Measurements from ENCODE around the gene PLAGL1.
"Not testable (repeated sequence)": the region's sequence is repeated elsewhere in the genome, so short reads cannot be mapped to it uniquely, and the experiment has no call there.

The PLAGL1 gene

GRCh38 chr6:144008120-144008811 lies at the start of gene PLAGL1:
Gene PLAGL1, minus strand, starts transcription at chr6:144008259. Its CDS starts 60,123 bp downstream, at chr6:143948136.
- no peak for DNase-seq (ENCODE audit: low read depth)

DNA sequence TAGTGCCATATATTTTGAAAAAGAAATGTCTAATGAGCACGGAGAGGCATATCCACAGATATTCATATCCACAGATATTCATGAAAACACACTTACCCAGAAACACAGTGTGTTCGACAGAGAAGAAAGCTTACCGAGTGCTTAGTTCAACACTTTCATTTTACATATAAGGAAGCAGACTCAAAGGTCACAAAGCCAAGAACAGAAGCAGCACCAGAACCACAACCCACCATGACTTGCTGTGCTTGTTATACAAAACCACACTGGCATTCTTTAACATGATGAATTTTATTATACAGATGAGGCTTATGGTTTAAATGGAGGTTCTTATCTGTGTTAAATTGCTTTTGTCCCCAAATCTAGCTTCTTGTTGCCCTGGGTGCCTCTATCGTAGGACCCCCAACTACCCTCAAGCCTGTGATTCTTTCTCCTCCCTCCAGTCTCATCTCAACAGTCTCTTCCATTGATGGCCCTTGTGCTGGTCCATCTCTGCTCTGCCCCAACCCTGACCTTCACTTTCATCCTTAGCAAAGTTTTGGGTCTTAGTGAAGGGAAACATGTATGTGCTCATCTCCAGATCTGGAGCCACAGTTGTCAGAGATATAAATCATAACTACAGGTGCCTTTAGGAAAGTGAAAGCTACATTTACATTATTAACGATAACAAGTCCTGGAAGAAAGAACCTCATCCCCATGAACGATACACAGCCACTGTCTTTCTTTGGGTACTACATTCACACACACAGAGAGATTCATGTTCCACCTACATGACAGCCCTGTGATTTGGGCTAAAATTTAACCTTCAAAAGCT lies 47.3 kb upstream of the PLAGL1 start:
- no peak for DNase-seq (ENCODE audit: low read depth)

DNA sequence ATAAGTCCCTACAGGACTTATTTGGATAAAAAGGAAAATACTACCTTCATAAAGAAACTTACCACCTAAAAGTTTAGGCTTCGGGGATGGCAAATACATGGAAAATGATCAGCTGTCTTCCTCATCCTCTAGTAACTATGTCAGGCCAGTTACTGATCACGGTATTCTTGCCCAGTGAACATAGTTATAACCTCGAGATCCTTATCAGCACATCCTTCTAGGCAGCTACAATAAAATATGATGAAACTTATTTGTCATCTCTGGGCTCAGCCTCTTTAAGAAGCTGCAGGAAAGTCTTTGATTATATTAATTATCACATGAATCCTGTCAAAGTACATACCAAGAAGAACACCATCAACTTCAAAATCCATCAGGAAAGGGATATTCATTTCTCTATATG lies 45.5 kb upstream of the PLAGL1 start:
- no peak for DNase-seq (ENCODE audit: low read depth)

- no peak for DNase-seq (ENCODE audit: low read depth)
Measured at GRCh38 chr6:144052488-144052887, 44.4 kb upstream of the PLAGL1 start.

- DNase-seq (ENCODE audit: low read depth), result no peak
Measured at GRCh38 chr6:144049386-144049785, 41.3 kb upstream of the PLAGL1 start.

GRCh38 chr6:144047688-144048087 lies 39.6 kb upstream of the PLAGL1 start:
- DNase-seq (ENCODE audit: low read depth), result no peak

DNA sequence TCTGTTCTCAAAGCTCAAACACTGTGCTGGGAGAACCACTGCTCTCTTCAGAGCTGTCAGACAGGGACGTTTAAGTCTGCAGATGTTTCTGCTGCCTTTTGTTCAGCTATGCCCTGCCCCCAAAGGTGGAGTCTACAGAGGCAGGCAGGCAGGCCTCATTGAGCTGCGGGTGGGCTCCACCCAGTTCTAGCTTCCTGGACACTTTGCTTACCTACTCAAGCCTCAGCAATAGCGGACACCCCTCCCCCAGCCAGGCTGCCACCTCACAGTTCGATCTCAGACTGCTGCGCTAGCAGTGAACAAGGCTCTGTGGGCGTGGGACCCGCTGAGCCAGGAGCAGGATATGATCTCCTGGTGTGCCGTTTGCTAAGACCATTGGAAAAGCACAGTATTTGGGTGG lies 38.6 kb upstream of the PLAGL1 start:
- not testable (repeated sequence) for DNase-seq (ENCODE audit: low read depth)

- DNase-seq (ENCODE audit: low read depth), result not testable (repeated sequence)
Measured at GRCh38 chr6:144044989-144045388, 36.9 kb upstream of the PLAGL1 start.

DNA sequence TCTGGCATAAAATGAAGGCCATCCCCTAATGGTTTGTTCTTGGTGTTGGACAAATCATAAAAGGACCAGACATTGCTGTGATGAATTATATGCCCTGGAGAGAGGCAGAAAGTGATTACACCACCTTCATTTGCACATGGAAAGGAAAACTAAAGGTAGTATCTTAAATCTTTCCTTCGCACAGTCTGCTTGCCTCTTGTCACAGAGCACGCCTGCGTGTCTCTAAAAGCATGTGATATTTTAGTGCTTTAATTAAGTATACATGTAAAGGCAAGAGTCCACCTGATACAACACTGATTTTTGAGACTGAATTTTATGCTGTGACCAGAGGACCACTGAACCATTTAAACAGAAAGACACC lies 28.8 kb upstream of the PLAGL1 start:
- DNase-seq (ENCODE audit: low read depth), result no peak

DNA sequence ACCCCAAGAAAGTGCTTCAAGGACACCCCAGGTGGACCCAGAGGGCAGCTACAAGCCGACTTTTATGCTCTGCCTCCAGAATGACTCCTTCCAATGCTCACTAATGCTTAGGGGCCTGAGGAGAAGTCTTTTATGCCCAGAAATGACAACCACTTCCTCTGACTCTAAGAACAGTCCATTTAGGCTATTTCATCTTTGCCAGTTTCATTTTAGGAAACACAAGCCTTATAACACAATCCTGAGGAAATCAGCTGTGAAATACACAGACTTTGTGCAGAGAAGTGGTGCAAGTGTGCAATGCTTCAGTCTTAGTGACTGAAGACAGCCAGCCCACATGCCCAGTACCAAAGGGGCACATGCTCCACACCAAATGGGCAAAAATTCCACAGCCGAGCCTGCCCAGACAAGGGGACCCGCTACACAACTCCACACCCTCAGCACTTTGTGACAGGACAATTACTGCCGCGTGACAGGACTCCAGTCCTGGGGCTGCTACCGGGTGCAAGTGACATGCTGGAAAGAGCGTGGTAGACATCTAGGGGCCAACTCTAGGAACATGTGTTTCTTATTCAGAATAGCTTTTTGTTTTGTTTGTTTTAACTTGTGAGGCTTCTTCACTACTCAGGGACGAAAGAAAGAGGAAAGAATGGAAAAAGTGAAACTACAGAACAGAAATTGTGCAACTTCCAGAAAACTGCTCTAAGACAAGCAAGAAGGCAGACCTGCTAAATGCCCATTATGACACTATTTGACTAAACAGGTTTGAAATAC lies 28.2 kb upstream of the PLAGL1 start:
- DNase-seq (ENCODE audit: low read depth), result no peak

DNA sequence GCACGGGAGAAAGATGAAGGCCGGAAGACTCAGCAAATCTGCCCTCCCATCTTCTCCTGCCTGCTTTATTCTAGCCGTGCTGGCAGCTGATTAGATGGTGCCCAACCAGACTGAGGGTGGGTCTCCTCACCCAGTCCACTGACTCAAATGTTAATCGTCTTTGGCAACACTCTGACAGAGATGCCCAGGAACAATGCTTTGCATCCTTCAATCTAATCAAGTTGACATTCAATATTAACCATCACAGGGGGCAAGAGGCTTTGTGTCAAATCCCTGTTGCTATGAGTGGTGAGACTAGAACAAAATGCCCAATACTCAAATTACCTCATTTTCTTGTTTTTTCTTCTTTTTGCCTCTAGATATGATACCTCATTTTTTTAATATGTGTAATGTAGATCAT lies 27.4 kb upstream of the PLAGL1 start:
- DNase-seq (ENCODE audit: low read depth), result no peak

GRCh38 chr6:144033816-144034735 lies 26.0 kb upstream of the PLAGL1 start:
- no peak for DNase-seq (ENCODE audit: low read depth)

DNA sequence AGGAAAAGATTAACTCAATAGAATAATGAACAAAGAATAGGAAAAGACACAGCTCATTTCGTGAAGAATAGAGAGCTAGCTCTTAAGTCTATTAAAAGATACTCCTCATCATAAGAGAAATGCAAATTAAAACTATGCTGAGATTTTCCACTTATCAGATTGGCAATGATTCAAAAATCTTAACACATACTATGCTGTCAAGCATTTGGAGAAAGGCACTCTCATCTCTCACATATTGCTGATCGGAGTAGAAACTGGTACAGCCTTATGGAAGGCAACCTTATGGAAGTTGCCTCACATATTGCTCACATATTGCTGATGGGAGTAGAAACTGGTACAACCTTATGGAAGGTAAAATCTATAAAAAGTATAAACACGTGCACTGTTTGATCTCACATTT lies 21.4 kb upstream of the PLAGL1 start:
- DNase-seq (ENCODE audit: low read depth), result no peak

DNA sequence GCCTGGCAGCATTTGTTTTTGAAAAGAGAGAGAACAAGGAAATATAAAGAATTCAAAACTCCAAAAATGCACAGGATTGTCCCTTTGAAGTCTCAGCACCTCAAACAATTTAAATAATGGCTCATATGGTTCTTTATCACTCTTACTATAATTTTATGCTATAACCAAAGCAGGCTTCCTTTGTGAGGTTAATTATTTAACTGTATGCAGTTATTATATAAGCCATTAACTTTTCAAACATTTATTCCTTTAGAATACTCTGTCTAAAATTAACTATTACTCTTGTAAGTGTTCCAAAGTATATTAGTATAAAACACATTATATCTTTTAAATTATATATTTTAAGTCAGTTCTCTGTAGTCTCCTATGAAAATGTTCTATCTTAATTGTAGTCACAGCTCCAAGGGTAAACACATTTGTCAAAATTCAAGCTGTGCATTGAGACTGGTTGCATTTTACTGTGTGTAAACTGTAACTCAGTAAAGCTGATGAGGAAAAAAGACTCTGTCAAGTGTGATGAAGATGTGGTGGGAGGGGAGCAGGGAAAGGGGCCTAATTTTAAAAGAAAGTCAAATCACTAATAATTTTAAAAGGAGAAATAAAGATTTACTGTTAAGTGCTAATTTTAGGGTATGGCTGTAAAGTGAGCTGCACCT lies 20.0 kb upstream of the PLAGL1 start:
- no peak for DNase-seq (ENCODE audit: low read depth)

DNA sequence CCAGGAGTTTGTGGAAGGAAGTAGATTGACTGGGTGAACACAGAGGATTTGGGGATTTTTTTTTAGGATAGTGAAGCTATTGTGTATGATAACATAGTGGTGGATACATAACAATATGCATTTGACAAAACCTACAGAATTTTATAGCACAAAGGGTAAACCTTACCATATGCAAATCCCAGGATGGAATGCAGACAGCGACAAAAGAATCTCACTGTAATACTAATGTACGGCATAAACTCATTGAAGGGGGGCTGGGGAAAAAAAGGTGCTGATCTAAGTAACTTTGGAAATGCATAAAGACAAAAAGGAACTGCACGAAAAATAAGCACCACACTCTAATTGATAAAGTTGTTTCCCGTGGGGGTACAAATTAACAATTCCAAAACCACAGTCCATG lies 15.2 kb upstream of the PLAGL1 start:
- DNase-seq (ENCODE audit: low read depth), result no peak

DNA sequence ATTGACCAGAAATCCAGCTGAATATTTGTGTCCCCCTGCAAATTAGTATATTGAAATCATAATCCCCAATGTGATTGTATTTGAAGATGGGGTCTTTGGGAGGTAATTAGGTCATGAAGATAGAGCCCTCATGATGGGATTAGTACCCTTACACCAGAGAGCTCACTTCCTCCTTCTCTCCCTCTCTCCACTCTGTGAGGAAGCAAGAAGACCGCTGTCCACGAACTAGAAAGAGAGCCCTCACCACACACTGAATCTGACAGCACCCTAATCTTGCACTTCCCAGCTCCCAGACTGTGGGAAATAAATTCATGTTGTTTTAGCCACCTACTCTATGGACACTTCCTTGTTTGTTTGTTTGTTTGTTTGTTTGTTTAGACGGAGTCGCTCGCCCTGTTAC lies 11.9 kb upstream of the PLAGL1 start:
- DNase-seq (ENCODE audit: low read depth), result no peak

DNA sequence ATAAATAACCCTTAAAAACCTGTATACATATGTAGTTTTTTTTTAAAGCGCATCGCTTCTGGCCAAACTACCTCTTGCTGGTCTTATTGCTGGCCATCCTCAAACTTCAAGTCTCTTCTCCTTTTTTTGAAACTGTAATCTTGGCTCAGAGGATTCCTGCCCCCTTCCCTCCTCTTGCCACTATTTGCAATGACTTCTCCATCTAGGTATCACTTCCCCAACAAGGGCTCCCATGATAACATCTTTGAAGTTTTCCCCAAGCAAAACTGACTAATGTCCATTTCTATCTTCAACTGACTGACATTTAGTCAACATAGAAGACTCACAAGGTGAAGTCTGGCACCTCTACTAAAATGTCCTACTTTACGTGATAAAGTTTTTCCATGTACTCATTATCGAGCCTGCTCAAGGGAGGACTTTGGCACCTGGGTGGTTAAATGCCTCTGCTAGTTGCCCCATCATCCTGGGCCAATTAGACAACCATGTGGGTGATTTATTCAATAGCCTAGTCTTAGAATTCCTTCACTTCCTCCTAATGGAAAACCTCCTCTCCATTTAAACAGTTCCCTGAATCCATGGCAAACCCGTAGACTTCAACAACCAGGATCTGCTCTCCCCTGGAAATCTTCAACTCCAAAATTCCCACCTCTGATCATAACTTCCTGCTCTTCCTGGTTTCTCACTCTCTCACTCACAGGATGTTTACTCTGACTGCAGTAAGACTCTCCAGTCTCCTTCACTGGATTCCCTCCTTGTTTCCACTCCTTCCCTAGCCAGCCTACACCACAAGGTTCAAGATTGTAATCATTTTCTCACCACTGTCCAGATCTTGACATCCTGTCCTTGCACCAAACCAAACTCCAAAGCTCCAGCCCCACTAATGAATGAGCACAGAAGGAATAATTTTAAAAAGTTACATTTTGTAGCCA lies 9.4 kb upstream of the PLAGL1 start:
- no peak for DNase-seq (ENCODE audit: low read depth)

DNA sequence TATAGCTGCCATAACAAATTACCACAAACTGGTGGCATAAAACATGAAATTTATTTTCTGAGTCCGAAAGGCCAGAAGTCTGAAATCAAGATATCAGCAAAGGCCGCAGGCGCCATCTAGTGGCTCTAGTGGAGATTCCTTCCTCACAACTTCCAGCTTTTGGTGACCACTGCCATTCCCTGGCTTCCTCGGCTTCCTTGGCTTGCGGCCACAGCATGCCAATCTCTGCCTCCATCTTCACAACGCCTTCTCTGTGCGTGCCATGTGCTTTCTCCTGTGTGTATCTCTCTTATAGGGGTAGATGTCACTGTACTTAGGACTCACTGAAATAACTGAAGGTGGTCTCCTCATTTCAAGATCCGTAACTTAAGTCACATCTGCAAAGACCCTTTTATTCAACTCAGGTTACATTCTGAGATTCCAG lies 5.4 kb upstream of the PLAGL1 start:
- peak; percentile 19 for DNase-seq (ENCODE audit: low read depth)

DNA sequence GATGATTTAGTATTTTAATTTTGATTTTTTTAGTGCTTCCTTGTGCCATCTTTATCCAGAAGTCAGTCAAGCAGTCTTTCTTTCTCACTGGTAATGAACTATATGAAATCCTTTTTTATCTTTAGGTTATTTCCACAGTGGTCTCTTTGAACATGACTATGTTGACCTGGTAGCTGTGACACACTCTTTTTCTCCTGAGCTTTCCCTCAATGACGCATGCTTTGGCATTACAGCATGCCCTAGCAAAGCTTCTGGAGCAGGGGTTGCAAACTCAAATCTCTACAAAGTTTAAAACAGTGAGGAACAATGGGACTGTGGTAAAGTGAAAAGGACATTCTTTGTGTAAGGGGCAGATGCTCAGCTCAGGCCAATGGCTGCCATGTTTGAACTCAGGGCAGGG lies 4.5 kb upstream of the PLAGL1 start:
- no peak for DNase-seq (ENCODE audit: low read depth)

DNA sequence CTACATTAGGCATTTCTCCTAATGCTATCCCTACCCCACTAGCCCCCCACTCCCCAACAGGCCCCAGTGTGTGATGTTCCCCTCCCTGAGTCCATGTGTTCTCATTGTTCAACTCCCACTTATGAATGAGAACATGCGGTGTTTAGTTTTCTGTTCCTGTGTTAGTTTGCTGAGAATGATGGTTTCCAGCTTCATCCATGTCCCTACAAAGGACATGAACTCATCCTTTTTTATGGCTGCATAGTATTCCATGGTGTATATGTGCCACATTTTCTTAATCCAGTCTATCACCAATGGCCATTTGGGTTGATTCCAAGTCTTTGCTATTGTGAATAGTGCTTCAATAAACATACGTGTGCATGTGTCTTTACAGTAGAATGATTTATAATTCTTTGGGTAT lies 1.6 kb upstream of the PLAGL1 start:
- not testable (repeated sequence) for DNase-seq (ENCODE audit: low read depth)
